GM23338 (cell line): Measurements from ENCODE around the gene BMP8B. TPM values are rescaled to one million over a fixed set of nuclear protein-coding genes. Genes with fewer than 3 reads are reported as not detected.

Experiments used
- ATAC-seq: fragments of 200-7000 bp; cut with Tn5 transposase; 3 replicates; pipeline ENCODE4 v1.9.1; 2020
- DNase-seq: peaks from one replicate; pipeline ENCODE4 v3.0.0-alpha.2; 2015; ENCODE audit warnings: low spot score
- H2AFZ ChIP-seq: fragments of 200-600 bp; sonication (generic); 2 replicates; pipeline ENCODE4 v1.8.0; 2016; ENCODE audit warnings: antibody characterized with exemption, mild to moderate bottlenecking, moderate library complexity
- H3F3A ChIP-seq: fragments of 200-600 bp; sonication (generic); replicated peaks from 2 replicates; pipeline ENCODE4 v1.8.0; 2017; ENCODE audit warnings: antibody characterized with exemption, mixed run types, low read depth
- H3K27ac ChIP-seq: fragments of 200-600 bp; sonication (generic); 2 replicates; pipeline ENCODE4 v1.6.1; 2016; ENCODE audit warnings: low read depth
- H3K27me3 ChIP-seq: fragments of 200-600 bp; sonication (generic); 2 replicates; pipeline ENCODE4 v1.8.0; 2016; ENCODE audit warnings: mild to moderate bottlenecking, mixed run types, moderate library complexity; ENCODE audit not compliant: insufficient read depth
- H3K36me3 ChIP-seq: fragments of 200-600 bp; sonication (generic); 2 replicates; pipeline ENCODE4 v1.8.0; 2016; ENCODE audit warnings: mild to moderate bottlenecking; ENCODE audit not compliant: insufficient read depth
- H3K4me1 ChIP-seq: fragments of 200-600 bp; sonication (generic); 2 replicates; pipeline ENCODE4 v1.8.0; 2016; ENCODE audit warnings: mild to moderate bottlenecking, moderate library complexity; ENCODE audit not compliant: insufficient read depth
- H3K4me2 ChIP-seq: fragments of 200-600 bp; sonication (generic); 2 replicates; pipeline ENCODE4 v1.7.1; 2017; ENCODE audit warnings: mixed run types
- H3K4me3 ChIP-seq: fragments of 200-600 bp; sonication (generic); 2 replicates; pipeline ENCODE4 v1.6.1; 2016; ENCODE audit warnings: mixed run types
- H3K79me2 ChIP-seq: fragments of 200-600 bp; sonication (generic); replicated peaks from 2 replicates; pipeline ENCODE4 v1.8.0; 2017; ENCODE audit warnings: mild to moderate bottlenecking; ENCODE audit not compliant: insufficient read depth
- H3K9me2 ChIP-seq: fragments of 200-600 bp; sonication (generic); 2 replicates; pipeline ENCODE4 v1.8.0; 2017; ENCODE audit not compliant: insufficient read depth
- H4K20me1 ChIP-seq: fragments of 200-600 bp; sonication (generic); replicated peaks from 2 replicates; pipeline ENCODE4 v1.8.0; 2017; ENCODE audit warnings: mild to moderate bottlenecking; ENCODE audit not compliant: insufficient read depth
- H3K27ac Mint-ChIP-seq: 2 replicates; pipeline ENCODE4 v1.8.0; 2020; ENCODE audit warnings: inconsistent platforms, mild to moderate bottlenecking, moderate library complexity, mixed read lengths
- H3K27me3 Mint-ChIP-seq: 3 replicates; pipeline ENCODE4 v1.8.0; 2022; ENCODE audit warnings: low read depth, mild to moderate bottlenecking, moderate library complexity, mixed read lengths, inconsistent platforms; ENCODE audit not compliant: insufficient read depth, poor library complexity
- H3K36me3 Mint-ChIP-seq: 3 replicates; pipeline ENCODE4 v1.8.0; 2021; ENCODE audit warnings: low read depth, mild to moderate bottlenecking, inconsistent platforms, moderate library complexity, mixed read lengths
- H3K4me1 Mint-ChIP-seq: 3 replicates; pipeline ENCODE4 v1.8.0; 2020; ENCODE audit warnings: mild to moderate bottlenecking, inconsistent platforms, mixed read lengths
- H3K4me3 Mint-ChIP-seq: 3 replicates; pipeline ENCODE4 v1.8.0; 2021; ENCODE audit warnings: moderate library complexity, mild to moderate bottlenecking, inconsistent platforms, mixed read lengths
- H3K9me3 Mint-ChIP-seq: 3 replicates; pipeline ENCODE4 v1.8.0; 2020; ENCODE audit warnings: moderate library complexity, mild to moderate bottlenecking, inconsistent platforms, mixed read lengths
- CREB1 ChIP-seq: fragments of 250-450 bp; sonication (Bioruptor Pico); IDR thresholded peaks from 2 replicates; pipeline ENCODE4 v1.5.0; 2020; ENCODE audit warnings: low read depth, mild to moderate bottlenecking, moderate library complexity
- EZH2 ChIP-seq: fragments of 200-600 bp; sonication (generic); IDR thresholded peaks from one replicate; pipeline ENCODE4 v1.8.0; 2017; ENCODE audit warnings: antibody characterized with exemption, mild to moderate bottlenecking, low read depth; ENCODE audit not compliant: unreplicated experiment
- EZH2phosphoT487 ChIP-seq: fragments of 200-600 bp; sonication (generic); IDR thresholded peaks from one replicate; pipeline ENCODE4 v1.8.1; 2018; ENCODE audit warnings: antibody characterized with exemption; ENCODE audit not compliant: unreplicated experiment
- JUNB ChIP-seq: IDR thresholded peaks from one replicate; pipeline ENCODE4 v1.6.1; 2016; ENCODE audit warnings: antibody characterized with exemption; ENCODE audit not compliant: unreplicated experiment
- NANOG ChIP-seq: IDR thresholded peaks from 2 replicates; pipeline ENCODE4 v1.6.1; 2016; ENCODE audit warnings: antibody characterized with exemption, borderline replicate concordance
- POLR2AphosphoS5 ChIP-seq: IDR thresholded peaks from 2 replicates; pipeline ENCODE4 v1.6.1; 2016; ENCODE audit warnings: antibody characterized with exemption, low read depth
- STAT1 ChIP-seq: IDR thresholded peaks from one replicate; pipeline ENCODE4 v1.6.1; 2016; ENCODE audit warnings: antibody characterized with exemption; ENCODE audit not compliant: unreplicated experiment
- ZNF114 ChIP-seq: fragments of 250-450 bp; sonication (Bioruptor Pico); IDR thresholded peaks from 2 replicates; pipeline ENCODE4 v1.5.0; 2020; ENCODE audit warnings: mild to moderate bottlenecking, moderate library complexity
- ZNF331 ChIP-seq: fragments of 250-450 bp; sonication (Bioruptor Pico); IDR thresholded peaks from 2 replicates; pipeline ENCODE4 v1.5.0; 2020; ENCODE audit warnings: low read depth, mild to moderate bottlenecking, moderate library complexity
- polyA plus RNA-seq: library from polyadenylated mRNA; unstranded; fragments of >200 nt; fragmentation: Nextera tagmentation; extraction: Ambion mirVana; gene quantifications from 2 replicates; pipeline ENCODE4 v1.2.1, GENCODE V29; 2016
- total RNA-seq: library from RNA; depleted of rRNA; stranded (reverse); fragments of >200 nt; shearing (Covaris generic); gene quantifications from 2 replicates; pipeline ENCODE4 v1.2.3, GENCODE V29; 2014
- TF ChIP-seq, protein P1 (sequence below): fragments of 250-450 bp; sonication (Bioruptor Pico); IDR thresholded peaks from 2 replicates; pipeline ENCODE4 v1.5.0; 2020; ENCODE audit warnings: mild to moderate bottlenecking, moderate library complexity
- TF ChIP-seq, protein P2 (sequence below), 2 experiments: fragments of 200-600 bp in 1 of 2; sonication (generic) in 1 of 2; conservative IDR thresholded peaks; 2 replicates each; pipeline versions ENCODE4 v1.5.1 to v1.6.1; 2016 to 2017; ENCODE audit warnings: antibody characterized with exemption in 2 of 2, low read depth in 2 of 2, mild to moderate bottlenecking in 2 of 2, moderate library complexity in 1 of 2
- TF ChIP-seq, protein P3 (sequence below): IDR thresholded peaks from 2 replicates; pipeline ENCODE4 v1.6.1; 2016; ENCODE audit warnings: antibody characterized with exemption
- TF ChIP-seq, protein P4 (sequence below): IDR thresholded peaks from one replicate; pipeline ENCODE4 v1.6.1; 2018; ENCODE audit warnings: antibody characterized with exemption; ENCODE audit not compliant: unreplicated experiment

BMP8B gene
- total and polyA plus RNA-seq, 2 experiments from 2014 or later, result 0.16 to 0.90 TPM

DNA sequence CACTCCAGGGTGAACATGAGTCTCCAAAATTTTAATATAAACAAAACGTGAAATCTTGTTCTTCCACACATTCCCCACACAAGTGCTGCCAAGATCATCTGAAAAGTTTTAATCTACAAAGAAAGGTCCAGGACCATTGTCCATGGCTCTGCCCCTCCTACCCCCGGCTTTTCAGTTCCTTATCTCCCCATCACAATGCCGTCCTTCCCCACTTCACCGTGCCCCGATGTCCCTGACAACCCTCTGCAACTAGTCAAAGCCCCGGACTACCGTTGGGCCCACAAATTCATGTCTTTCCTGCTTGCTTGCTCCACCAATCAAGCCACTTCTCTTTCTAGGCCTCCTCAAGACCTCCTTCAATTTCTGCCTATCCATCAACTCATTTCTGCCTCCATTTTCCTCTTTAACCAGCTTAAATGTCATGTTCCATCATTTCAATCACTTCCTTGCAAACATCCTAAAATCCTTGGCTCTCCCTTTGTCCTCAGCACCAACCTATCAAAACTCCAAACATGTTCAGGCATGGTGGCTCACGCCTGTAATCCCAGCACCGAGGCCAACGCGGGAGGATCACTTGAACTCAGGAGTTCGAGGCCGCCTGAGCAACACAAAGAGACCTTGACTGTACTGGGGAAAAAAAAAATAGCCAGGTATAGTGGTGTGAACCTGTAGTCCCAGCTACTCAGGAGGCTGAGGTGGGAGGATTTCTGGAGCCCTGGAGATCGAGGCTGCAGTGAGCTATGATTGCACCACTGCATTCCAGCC lies 14.0 kb upstream of the BMP8B start:
- H3K36me3 Mint-ChIP-seq, result no peaks in the 10 kb centered on the region
- peaks cover 4% of the 10 kb centered on the region for H3K27me3 Mint-ChIP-seq
- Histone ChIP-seq H3K27ac (no peak overlapping the region), H3K9me2 (no peaks in the 10 kb centered on the region), H2AFZ (no peak overlapping the region), H3K79me2 (no peaks in the 10 kb centered on the region), H3K36me3 (peaks cover 5% of the 10 kb centered on the region; the same call in 1 of the 2 replicates), H3K4me1 (peaks cover 10% of the 10 kb centered on the region; the same call in 1 of the 2 replicates), H3F3A (no peaks in the 10 kb centered on the region), H4K20me1 (no peaks in the 10 kb centered on the region), H3K4me3 (no peak overlapping the region), H3K4me2 (no peak overlapping the region), H3K27me3 (peaks cover 7% of the 10 kb centered on the region; the same call in 1 of the 2 replicates)
- TF ChIP-seq, protein P1, sequence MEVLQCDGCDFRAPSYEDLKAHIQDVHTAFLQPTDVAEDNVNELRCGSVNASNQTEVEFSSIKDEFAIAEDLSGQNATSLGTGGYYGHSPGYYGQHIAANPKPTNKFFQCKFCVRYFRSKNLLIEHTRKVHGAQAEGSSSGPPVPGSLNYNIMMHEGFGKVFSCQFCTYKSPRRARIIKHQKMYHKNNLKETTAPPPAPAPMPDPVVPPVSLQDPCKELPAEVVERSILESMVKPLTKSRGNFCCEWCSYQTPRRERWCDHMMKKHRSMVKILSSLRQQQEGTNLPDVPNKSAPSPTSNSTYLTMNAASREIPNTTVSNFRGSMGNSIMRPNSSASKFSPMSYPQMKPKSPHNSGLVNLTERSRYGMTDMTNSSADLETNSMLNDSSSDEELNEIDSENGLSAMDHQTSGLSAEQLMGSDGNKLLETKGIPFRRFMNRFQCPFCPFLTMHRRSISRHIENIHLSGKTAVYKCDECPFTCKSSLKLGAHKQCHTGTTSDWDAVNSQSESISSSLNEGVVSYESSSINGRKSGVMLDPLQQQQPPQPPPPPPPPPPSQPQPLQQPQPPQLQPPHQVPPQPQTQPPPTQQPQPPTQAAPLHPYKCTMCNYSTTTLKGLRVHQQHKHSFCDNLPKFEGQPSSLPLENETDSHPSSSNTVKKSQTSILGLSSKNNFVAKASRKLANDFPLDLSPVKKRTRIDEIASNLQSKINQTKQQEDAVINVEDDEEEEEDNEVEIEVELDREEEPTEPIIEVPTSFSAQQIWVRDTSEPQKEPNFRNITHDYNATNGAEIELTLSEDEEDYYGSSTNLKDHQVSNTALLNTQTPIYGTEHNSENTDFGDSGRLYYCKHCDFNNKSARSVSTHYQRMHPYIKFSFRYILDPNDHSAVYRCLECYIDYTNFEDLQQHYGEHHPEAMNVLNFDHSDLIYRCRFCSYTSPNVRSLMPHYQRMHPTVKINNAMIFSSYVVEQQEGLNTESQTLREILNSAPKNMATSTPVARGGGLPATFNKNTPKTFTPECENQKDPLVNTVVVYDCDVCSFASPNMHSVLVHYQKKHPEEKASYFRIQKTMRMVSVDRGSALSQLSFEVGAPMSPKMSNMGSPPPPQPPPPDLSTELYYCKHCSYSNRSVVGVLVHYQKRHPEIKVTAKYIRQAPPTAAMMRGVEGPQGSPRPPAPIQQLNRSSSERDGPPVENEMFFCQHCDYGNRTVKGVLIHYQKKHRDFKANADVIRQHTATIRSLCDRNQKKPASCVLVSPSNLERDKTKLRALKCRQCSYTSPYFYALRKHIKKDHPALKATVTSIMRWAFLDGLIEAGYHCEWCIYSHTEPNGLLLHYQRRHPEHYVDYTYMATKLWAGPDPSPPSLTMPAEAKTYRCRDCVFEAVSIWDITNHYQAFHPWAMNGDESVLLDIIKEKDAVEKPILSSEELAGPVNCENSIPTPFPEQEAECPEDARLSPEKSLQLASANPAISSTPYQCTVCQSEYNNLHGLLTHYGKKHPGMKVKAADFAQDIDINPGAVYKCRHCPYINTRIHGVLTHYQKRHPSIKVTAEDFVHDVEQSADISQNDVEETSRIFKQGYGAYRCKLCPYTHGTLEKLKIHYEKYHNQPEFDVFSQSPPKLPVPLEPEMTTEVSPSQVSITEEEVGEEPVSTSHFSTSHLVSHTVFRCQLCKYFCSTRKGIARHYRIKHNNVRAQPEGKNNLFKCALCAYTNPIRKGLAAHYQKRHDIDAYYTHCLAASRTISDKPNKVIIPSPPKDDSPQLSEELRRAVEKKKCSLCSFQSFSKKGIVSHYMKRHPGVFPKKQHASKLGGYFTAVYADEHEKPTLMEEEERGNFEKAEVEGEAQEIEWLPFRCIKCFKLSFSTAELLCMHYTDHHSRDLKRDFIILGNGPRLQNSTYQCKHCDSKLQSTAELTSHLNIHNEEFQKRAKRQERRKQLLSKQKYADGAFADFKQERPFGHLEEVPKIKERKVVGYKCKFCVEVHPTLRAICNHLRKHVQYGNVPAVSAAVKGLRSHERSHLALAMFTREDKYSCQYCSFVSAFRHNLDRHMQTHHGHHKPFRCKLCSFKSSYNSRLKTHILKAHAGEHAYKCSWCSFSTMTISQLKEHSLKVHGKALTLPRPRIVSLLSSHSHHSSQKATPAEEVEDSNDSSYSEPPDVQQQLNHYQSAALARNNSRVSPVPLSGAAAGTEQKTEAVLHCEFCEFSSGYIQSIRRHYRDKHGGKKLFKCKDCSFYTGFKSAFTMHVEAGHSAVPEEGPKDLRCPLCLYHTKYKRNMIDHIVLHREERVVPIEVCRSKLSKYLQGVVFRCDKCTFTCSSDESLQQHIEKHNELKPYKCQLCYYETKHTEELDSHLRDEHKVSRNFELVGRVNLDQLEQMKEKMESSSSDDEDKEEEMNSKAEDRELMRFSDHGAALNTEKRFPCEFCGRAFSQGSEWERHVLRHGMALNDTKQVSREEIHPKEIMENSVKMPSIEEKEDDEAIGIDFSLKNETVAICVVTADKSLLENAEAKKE (CRISPR knock-in tag), result no peak
- TF ChIP-seq, protein P2, sequence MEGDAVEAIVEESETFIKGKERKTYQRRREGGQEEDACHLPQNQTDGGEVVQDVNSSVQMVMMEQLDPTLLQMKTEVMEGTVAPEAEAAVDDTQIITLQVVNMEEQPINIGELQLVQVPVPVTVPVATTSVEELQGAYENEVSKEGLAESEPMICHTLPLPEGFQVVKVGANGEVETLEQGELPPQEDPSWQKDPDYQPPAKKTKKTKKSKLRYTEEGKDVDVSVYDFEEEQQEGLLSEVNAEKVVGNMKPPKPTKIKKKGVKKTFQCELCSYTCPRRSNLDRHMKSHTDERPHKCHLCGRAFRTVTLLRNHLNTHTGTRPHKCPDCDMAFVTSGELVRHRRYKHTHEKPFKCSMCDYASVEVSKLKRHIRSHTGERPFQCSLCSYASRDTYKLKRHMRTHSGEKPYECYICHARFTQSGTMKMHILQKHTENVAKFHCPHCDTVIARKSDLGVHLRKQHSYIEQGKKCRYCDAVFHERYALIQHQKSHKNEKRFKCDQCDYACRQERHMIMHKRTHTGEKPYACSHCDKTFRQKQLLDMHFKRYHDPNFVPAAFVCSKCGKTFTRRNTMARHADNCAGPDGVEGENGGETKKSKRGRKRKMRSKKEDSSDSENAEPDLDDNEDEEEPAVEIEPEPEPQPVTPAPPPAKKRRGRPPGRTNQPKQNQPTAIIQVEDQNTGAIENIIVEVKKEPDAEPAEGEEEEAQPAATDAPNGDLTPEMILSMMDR (conservative IDR thresholded peaks at IDR 0.05; ENCODE audit: low read depth in 2 of 2), result no peak
- TF ChIP-seq ZNF114 (CRISPR knock-in tag) (no peak), EZH2 (no peak), JUNB (no peak), EZH2phosphoT487 (no peak), NANOG (no peak), STAT1 (no peak), ZNF331 (CRISPR knock-in tag) (no peak), CREB1 (no peak), POLR2AphosphoS5 (no peak)
- TF ChIP-seq, protein P3, sequence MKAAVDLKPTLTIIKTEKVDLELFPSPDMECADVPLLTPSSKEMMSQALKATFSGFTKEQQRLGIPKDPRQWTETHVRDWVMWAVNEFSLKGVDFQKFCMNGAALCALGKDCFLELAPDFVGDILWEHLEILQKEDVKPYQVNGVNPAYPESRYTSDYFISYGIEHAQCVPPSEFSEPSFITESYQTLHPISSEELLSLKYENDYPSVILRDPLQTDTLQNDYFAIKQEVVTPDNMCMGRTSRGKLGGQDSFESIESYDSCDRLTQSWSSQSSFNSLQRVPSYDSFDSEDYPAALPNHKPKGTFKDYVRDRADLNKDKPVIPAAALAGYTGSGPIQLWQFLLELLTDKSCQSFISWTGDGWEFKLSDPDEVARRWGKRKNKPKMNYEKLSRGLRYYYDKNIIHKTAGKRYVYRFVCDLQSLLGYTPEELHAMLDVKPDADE, result no peak
- TF ChIP-seq, protein P4, sequence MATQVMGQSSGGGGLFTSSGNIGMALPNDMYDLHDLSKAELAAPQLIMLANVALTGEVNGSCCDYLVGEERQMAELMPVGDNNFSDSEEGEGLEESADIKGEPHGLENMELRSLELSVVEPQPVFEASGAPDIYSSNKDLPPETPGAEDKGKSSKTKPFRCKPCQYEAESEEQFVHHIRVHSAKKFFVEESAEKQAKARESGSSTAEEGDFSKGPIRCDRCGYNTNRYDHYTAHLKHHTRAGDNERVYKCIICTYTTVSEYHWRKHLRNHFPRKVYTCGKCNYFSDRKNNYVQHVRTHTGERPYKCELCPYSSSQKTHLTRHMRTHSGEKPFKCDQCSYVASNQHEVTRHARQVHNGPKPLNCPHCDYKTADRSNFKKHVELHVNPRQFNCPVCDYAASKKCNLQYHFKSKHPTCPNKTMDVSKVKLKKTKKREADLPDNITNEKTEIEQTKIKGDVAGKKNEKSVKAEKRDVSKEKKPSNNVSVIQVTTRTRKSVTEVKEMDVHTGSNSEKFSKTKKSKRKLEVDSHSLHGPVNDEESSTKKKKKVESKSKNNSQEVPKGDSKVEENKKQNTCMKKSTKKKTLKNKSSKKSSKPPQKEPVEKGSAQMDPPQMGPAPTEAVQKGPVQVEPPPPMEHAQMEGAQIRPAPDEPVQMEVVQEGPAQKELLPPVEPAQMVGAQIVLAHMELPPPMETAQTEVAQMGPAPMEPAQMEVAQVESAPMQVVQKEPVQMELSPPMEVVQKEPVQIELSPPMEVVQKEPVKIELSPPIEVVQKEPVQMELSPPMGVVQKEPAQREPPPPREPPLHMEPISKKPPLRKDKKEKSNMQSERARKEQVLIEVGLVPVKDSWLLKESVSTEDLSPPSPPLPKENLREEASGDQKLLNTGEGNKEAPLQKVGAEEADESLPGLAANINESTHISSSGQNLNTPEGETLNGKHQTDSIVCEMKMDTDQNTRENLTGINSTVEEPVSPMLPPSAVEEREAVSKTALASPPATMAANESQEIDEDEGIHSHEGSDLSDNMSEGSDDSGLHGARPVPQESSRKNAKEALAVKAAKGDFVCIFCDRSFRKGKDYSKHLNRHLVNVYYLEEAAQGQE, result no peak
- H3K4me3 Mint-ChIP-seq, result no peak overlapping the region
- DNase-seq (no peak), ATAC-seq (no peak)
- peaks cover 14% of the 10 kb centered on the region; the same call in 2 of the 3 replicates for H3K9me3 Mint-ChIP-seq
- H3K27ac Mint-ChIP-seq, result no peak overlapping the region
- peaks cover 11% of the 10 kb centered on the region for H3K4me1 Mint-ChIP-seq
